Ovary (tissue), 3 donors: ENCODE data around the gene CKAP5.

Experiments
- CTCF ChIP-seq, 3 donors: fragments of 450-650 bp in 2 of 3; fragments of 200-600 bp in 1 of 3; IDR thresholded peaks; one replicate each; pipeline versions ENCODE4 v1.5.1 to v1.8.0; 2016 to 2022; ENCODE audit warnings: antibody characterized with exemption in 3 of 3, mild to moderate bottlenecking in 1 of 3
- EP300 ChIP-seq: sonication (generic); formaldehyde crosslinking; IDR thresholded peaks from one replicate; pipeline ENCODE4 v1.6.1; 2017; ENCODE audit warnings: antibody characterized with exemption
- POLR2A ChIP-seq: fragments of 450-650 bp; IDR thresholded peaks from one replicate; pipeline ENCODE4 v1.6.1; 2017; ENCODE audit warnings: antibody characterized with exemption, mild to moderate bottlenecking, moderate library complexity
- donor health status: DM: no; HTN: no; CAD: no.

- TF ChIP-seq CTCF (IDR thresholded peaks at IDR 0.05) (no peak), POLR2A (no peak), EP300 (no peak)
Measured at GRCh38 chr11:46736615-46737014, 109.5 kb downstream of the CKAP5 start.
